HEK293 (cell line): ENCODE results near the gene SCAF1.
"Not testable (repeated sequence)": the region's sequence is repeated elsewhere in the genome, so short reads cannot be mapped to it uniquely, and the experiment has no call there.

Source experiments
- CTCF ChIA-PET: fragments of 350-600 bp; formaldehyde crosslinking; extraction: SDS; loops from one replicate; lab custom pipeline; 2021; ENCODE audit warnings: antibody characterized with exemption; lab: Yijun Ruan, JAX
- POLR2A ChIA-PET: fragments of 300-600 bp; formaldehyde crosslinking; extraction: SDS; loops from one replicate; lab custom pipeline; 2020; ENCODE audit warnings: antibody characterized with exemption, inconsistent platforms; lab: Yijun Ruan, JAX
- H3K27ac ChIP-seq: fragments of 200-500 bp; sonication (Bioruptor generic); 2 replicates; pipeline ENCODE4 v1.5.1; 2014; ENCODE audit warnings: low read depth, low read length, control low read depth, inconsistent platforms; ENCODE audit errors: extremely low read depth
- H3K36me3 ChIP-seq, 2 experiments: fragments of 200-500 bp in 1 of 2; sonication (Bioruptor generic) in 1 of 2; 1 replicate in 1 of 2; 2 replicates in 1 of 2; pipeline ENCODE4 v1.5.1; 2014 to 2017; ENCODE audit warnings: inconsistent platforms in 2 of 2, low read length in 2 of 2; ENCODE audit not compliant: control insufficient read depth in 2 of 2, insufficient read depth in 1 of 2
- H3K4me1 ChIP-seq: fragments of 200-500 bp; sonication (Bioruptor generic); 2 replicates; pipeline ENCODE4 v1.5.1; 2014; ENCODE audit warnings: mild to moderate bottlenecking, low read length, inconsistent platforms; ENCODE audit not compliant: control insufficient read depth, insufficient read depth
- H3K4me3 ChIP-seq: 2 replicates; pipeline ENCODE4 v1.5.1; 2011; ENCODE audit warnings: low read depth, mild to moderate bottlenecking, control low read depth, low read length, moderate library complexity
- H3K9me3 ChIP-seq: fragments of 200-500 bp; sonication (Bioruptor generic); 2 replicates; pipeline ENCODE4 v1.5.1; 2014; ENCODE audit warnings: low read depth, low read length, inconsistent platforms; ENCODE audit not compliant: control insufficient read depth, insufficient read depth
- ATF2 ChIP-seq: fragments of 450-650 bp; formaldehyde crosslinking; IDR thresholded peaks from 2 replicates; pipeline ENCODE4 v1.5.1; 2016; ENCODE audit warnings: missing biosample characterization, missing genetic modification characterization, low read depth
- BCL11A ChIP-seq: fragments of 450-650 bp; formaldehyde crosslinking; IDR thresholded peaks from 2 replicates; pipeline ENCODE4 v1.5.1; 2016; ENCODE audit warnings: low read depth, missing biosample characterization, missing genetic modification characterization
- GLIS2 ChIP-seq: fragments of 450-650 bp; formaldehyde crosslinking; IDR thresholded peaks from 2 replicates; pipeline ENCODE4 v1.5.1; 2016; ENCODE audit warnings: missing biosample characterization, missing genetic modification characterization
- HOXD13 ChIP-seq: sonication (generic); formaldehyde crosslinking; IDR thresholded peaks from 2 replicates; pipeline ENCODE4 v1.8.0; 2022; ENCODE audit warnings: missing genetic modification reagents, borderline replicate concordance
- KLF1 ChIP-seq: fragments of 450-650 bp; formaldehyde crosslinking; IDR thresholded peaks from 2 replicates; pipeline ENCODE4 v1.5.1; 2016; ENCODE audit warnings: missing biosample characterization, missing genetic modification characterization
- PRDM6 ChIP-seq: fragments of 450-650 bp; formaldehyde crosslinking; IDR thresholded peaks from 2 replicates; pipeline ENCODE4 v1.5.1; 2017; ENCODE audit warnings: missing biosample characterization, missing genetic modification characterization
- SALL2 ChIP-seq: fragments of 450-650 bp; formaldehyde crosslinking; IDR thresholded peaks from 2 replicates; pipeline ENCODE4 v1.5.0; 2017; ENCODE audit warnings: missing biosample characterization, mild to moderate bottlenecking, missing genetic modification characterization, borderline replicate concordance
- ZBTB20 ChIP-seq: fragments of 450-650 bp; formaldehyde crosslinking; IDR thresholded peaks from 2 replicates; pipeline ENCODE4 v1.5.1; 2016; ENCODE audit warnings: missing biosample characterization, missing genetic modification characterization
- ZFP41 ChIP-seq: fragments of 450-650 bp; formaldehyde crosslinking; IDR thresholded peaks from 2 replicates; pipeline ENCODE4 v1.5.1; 2016; ENCODE audit warnings: missing biosample characterization, missing genetic modification characterization, borderline replicate concordance
- ZNF223 ChIP-seq: fragments of 450-650 bp; formaldehyde crosslinking; IDR thresholded peaks from 2 replicates; pipeline ENCODE4 v1.5.1; 2016; ENCODE audit warnings: missing biosample characterization, missing genetic modification characterization
- ZNF26 ChIP-seq: fragments of 450-650 bp; formaldehyde crosslinking; IDR thresholded peaks from 2 replicates; pipeline ENCODE4 v1.5.1; 2016; ENCODE audit warnings: missing biosample characterization, missing genetic modification characterization
- ZNF311 ChIP-seq: fragments of 450-650 bp; formaldehyde crosslinking; IDR thresholded peaks from 2 replicates; pipeline ENCODE4 v1.5.1; 2017; ENCODE audit warnings: missing biosample characterization, missing genetic modification characterization, borderline replicate concordance
- ZNF324 ChIP-seq: fragments of 450-650 bp; formaldehyde crosslinking; IDR thresholded peaks from 2 replicates; pipeline ENCODE4 v1.5.1; 2016; ENCODE audit warnings: missing biosample characterization, missing genetic modification characterization
- ZNF37A ChIP-seq: fragments of 450-650 bp; IDR thresholded peaks from 2 replicates; pipeline ENCODE4 v1.5.1; 2018; ENCODE audit warnings: missing biosample characterization, missing genetic modification characterization
- ZNF394 ChIP-seq: fragments of 450-650 bp; formaldehyde crosslinking; IDR thresholded peaks from 2 replicates; pipeline ENCODE4 v1.5.1; 2016; ENCODE audit warnings: missing biosample characterization, missing genetic modification characterization, mild to moderate bottlenecking, moderate library complexity, borderline replicate concordance
- ZNF416 ChIP-seq: fragments of 450-650 bp; formaldehyde crosslinking; IDR thresholded peaks from 2 replicates; pipeline ENCODE4 v1.5.1; 2016; ENCODE audit warnings: missing biosample characterization, missing genetic modification characterization
- ZNF664 ChIP-seq: fragments of 450-650 bp; formaldehyde crosslinking; IDR thresholded peaks from 2 replicates; pipeline ENCODE4 v1.5.1; 2016; ENCODE audit warnings: missing biosample characterization, missing genetic modification characterization
- ZNF701 ChIP-seq: fragments of 450-650 bp; formaldehyde crosslinking; IDR thresholded peaks from 2 replicates; pipeline ENCODE4 v1.5.1; 2016; ENCODE audit warnings: missing biosample characterization, missing genetic modification characterization
- ZNF843 ChIP-seq: fragments of 450-650 bp; formaldehyde crosslinking; IDR thresholded peaks from 2 replicates; pipeline ENCODE4 v1.5.1; 2016; ENCODE audit warnings: missing biosample characterization, missing genetic modification characterization
- ZSCAN4 ChIP-seq: fragments of 450-650 bp; formaldehyde crosslinking; IDR thresholded peaks from 2 replicates; pipeline ENCODE4 v1.5.1; 2017; ENCODE audit warnings: missing biosample characterization, missing genetic modification characterization

SCAF1 gene

GRCh38 chr19:49615861-49616260 lies 26.1 kb upstream of the SCAF1 start:
- H3K27ac ChIP-seq, result no peak overlapping the region

GRCh38 chr19:49616532-49616931 lies 25.5 kb upstream of the SCAF1 start:
- H3K4me1 ChIP-seq, result no peaks in the 10 kb centered on the region
- POLR2A ChIA-PET, result interaction anchor here (0.5 to 2.1 kb wide), 2 partner anchors 23 to 24 kb away, joined by 4 to 9 read pairs; no protein-coding TSS in a partner anchor
- H3K36me3 ChIP-seq, result peaks cover 66 to 74% of the 10 kb centered on the region in 2 experiments
- no peak overlapping the region for H3K27ac ChIP-seq
- CTCF ChIA-PET, result interaction anchor here (1.0 kb wide), 2 partner anchors 55 to 70 kb away, joined by 3 to 4 read pairs; no protein-coding TSS in a partner anchor
- no peak for TF ChIP-seq ZNF394
- no peak for TF ChIP-seq ZNF701 (tag by site-specific recombination)
- TF ChIP-seq ZBTB20 (tag by site-specific recombination), result no peak
- TF ChIP-seq ZNF324 (tag by site-specific recombination), result no peak
- TF ChIP-seq ZNF37A (tag by site-specific recombination), result no peak
- TF ChIP-seq SALL2 (tag by site-specific recombination), result no peak
- no peak for TF ChIP-seq ZNF416 (tag by site-specific recombination)
- TF ChIP-seq BCL11A (tag by site-specific recombination), result no peak
- no peak for TF ChIP-seq KLF1 (tag by site-specific recombination)
- no peak for TF ChIP-seq ZNF223 (tag by site-specific recombination)
- TF ChIP-seq HOXD13 (CRISPR knock-in tag), result no peak
- TF ChIP-seq PRDM6, result no peak
- no peak for TF ChIP-seq ZNF843 (tag by site-specific recombination)
- no peak for TF ChIP-seq ATF2 (tag by site-specific recombination)
- no peak overlapping the region for H3K4me3 ChIP-seq
- no peaks in the 10 kb centered on the region for H3K9me3 ChIP-seq

More at GRCh38 chr19:49615861-49616260, 26.1 kb upstream of the SCAF1 start:
- POLR2A ChIA-PET, result interaction anchor here (2.1 kb wide), 1 partner anchor 25 kb away, joined by 9 read pairs; no protein-coding TSS in a partner anchor
- CTCF ChIA-PET, result no interaction called here
- TF ChIP-seq ZSCAN4 (tag by site-specific recombination) (no peak), ZNF311 (no peak), GLIS2 (tag by site-specific recombination) (no peak)
- H3K9me3 ChIP-seq, result no peaks in the 10 kb centered on the region
- H3K36me3 ChIP-seq, result peaks cover 66 to 80% of the 10 kb centered on the region in 2 experiments
- H3K4me3 ChIP-seq, result no peak overlapping the region
- H3K4me1 ChIP-seq, result no peaks in the 10 kb centered on the region

- H3K4me3 ChIP-seq, result no peak overlapping the region
- TF ChIP-seq ZFP41 (tag by site-specific recombination) (no peak), ZNF664 (tag by site-specific recombination) (0 out of 2 replicates have a peak, but pooled peaks have one; percentile 34), ZNF26 (tag by site-specific recombination) (peak; percentile 98)
- TF ChIP-seq, all 188 proteins: peak for 2
- peaks cover 70 to 78% of the 10 kb centered on the region in 2 experiments for H3K36me3 ChIP-seq
- CTCF ChIA-PET, result interaction anchor here (1.0 to 1.2 kb wide), 3 partner anchors 46 to 71 kb away, joined by 3 to 4 read pairs (median 4); no protein-coding TSS in a partner anchor
- POLR2A ChIA-PET, result interaction anchor here (0.5 to 2.1 kb wide), 4 partner anchors 11 to 121 kb away, joined by 3 to 9 read pairs (median 5); no protein-coding TSS in a partner anchor
- no peaks in the 10 kb centered on the region for H3K4me1 ChIP-seq
- no peak overlapping the region for H3K27ac ChIP-seq
- no peaks in the 10 kb centered on the region for H3K9me3 ChIP-seq
Measured at GRCh38 chr19:49616945-49617344, 25.1 kb upstream of the SCAF1 start.

GRCh38 chr19:49617860-49618259 lies 24.1 kb upstream of the SCAF1 start:
- H3K27ac ChIP-seq, H3K9me3 ChIP-seq, H3K4me3 ChIP-seq, H3K4me1 ChIP-seq: not testable (repeated sequence)
- CTCF ChIA-PET, result interaction anchor here (0.7 to 1.2 kb wide), 3 partner anchors 14 to 818 kb away, joined by 3 to 4 read pairs (median 3); no protein-coding TSS in a partner anchor
- peaks cover 68 to 78% of the 10 kb centered on the region in 2 experiments for H3K36me3 ChIP-seq
- POLR2A ChIA-PET, result interaction anchor here (0.5 to 2.1 kb wide), 3 partner anchors 23 to 222 kb away, joined by 3 to 9 read pairs (median 5); no protein-coding TSS in a partner anchor
